Fibroblast of lung (primary cell): Measurements from ENCODE around the gene PAFAH1B2. TPM values are rescaled to one million over a fixed set of nuclear protein-coding genes. Genes with fewer than 3 reads are reported as not detected.

Source experiments
- DNase-seq, 2 donors: peaks; one replicate each; pipeline versions ENCODE4 v3.0.0 to v3.0.0-alpha.2; 2010; ENCODE audit warnings: low read depth in 2 of 2
- H2AFZ ChIP-seq: 2 replicates; pipeline ENCODE4 v1.5.1; 2012; ENCODE audit warnings: low read length, control low read depth, inconsistent platforms
- H3K27ac ChIP-seq: 2 replicates; pipeline ENCODE4 v1.5.1; 2011; ENCODE audit warnings: low read length, control low read depth; ENCODE audit not compliant: insufficient read depth
- H3K27me3 ChIP-seq: 2 replicates; pipeline ENCODE4 v1.5.1; 2011; ENCODE audit warnings: mild to moderate bottlenecking, low read length; ENCODE audit not compliant: control insufficient read depth, insufficient read depth
- H3K36me3 ChIP-seq: 2 replicates; pipeline ENCODE4 v1.5.1; 2011; ENCODE audit warnings: low read length; ENCODE audit not compliant: control insufficient read depth, insufficient read depth
- H3K4me1 ChIP-seq: 2 replicates; pipeline ENCODE4 v1.5.1; 2011; ENCODE audit warnings: low read length; ENCODE audit not compliant: control insufficient read depth, insufficient read depth; ENCODE audit errors: extremely low read depth
- H3K4me2 ChIP-seq: 2 replicates; pipeline ENCODE4 v1.5.1; 2011; ENCODE audit warnings: low read length, control low read depth; ENCODE audit not compliant: insufficient read depth; ENCODE audit errors: extremely low read depth
- H3K4me3 ChIP-seq, 4 experiments: fragments of 200-600 bp in 1 of 4; sonication (generic) in 1 of 4; replicated peaks in 1 of 4; 2 replicates each; pipeline ENCODE4 v1.5.1; 2011 to 2016; ENCODE audit warnings: low read length in 4 of 4, low read depth in 3 of 4, mild to moderate bottlenecking in 3 of 4, control low read depth in 2 of 4, inconsistent platforms in 1 of 4, mixed read lengths in 1 of 4; ENCODE audit not compliant: insufficient read depth in 1 of 4; ENCODE audit errors: control extremely low read depth in 1 of 4
- H3K79me2 ChIP-seq: 2 replicates; pipeline ENCODE4 v1.5.1; 2012; ENCODE audit warnings: mild to moderate bottlenecking, low read length, inconsistent platforms; ENCODE audit not compliant: control insufficient read depth, insufficient read depth
- H3K9ac ChIP-seq: 2 replicates; pipeline ENCODE4 v1.5.1; 2011; ENCODE audit warnings: mild to moderate bottlenecking, low read length, control low read depth; ENCODE audit not compliant: insufficient read depth
- H3K9me3 ChIP-seq: 2 replicates; pipeline ENCODE4 v1.5.1; 2012; ENCODE audit warnings: low read depth, low read length; ENCODE audit not compliant: control insufficient read depth, insufficient read depth
- H4K20me1 ChIP-seq: 2 replicates; pipeline ENCODE4 v1.5.1; 2011; ENCODE audit warnings: low read length; ENCODE audit not compliant: control insufficient read depth, insufficient read depth; ENCODE audit errors: extremely low read depth
- EZH2 ChIP-seq: IDR thresholded peaks from 2 replicates; pipeline ENCODE4 v1.5.1; 2012; ENCODE audit warnings: low read length, control low read depth, mild to moderate bottlenecking; ENCODE audit errors: missing control alignments
- polyA minus RNA-seq: library from RNA; depleted of rRNA, polyadenylated mRNA; stranded (reverse); fragments of >200 nt; gene quantifications from 2 replicates; pipeline ENCODE4 v1.2.3, GENCODE V29; 2011; ENCODE audit warnings: low replicate concordance
- polyA plus RNA-seq, 2 donors: library from polyadenylated mRNA; depleted of rRNA in 1 of 2; stranded (reverse) in 1 of 2; unstranded in 1 of 2; fragments of >200 nt; gene quantifications; 2 replicates each; pipeline ENCODE4 v1.2.1, GENCODE V29; 2011 to 2012; ENCODE audit warnings: missing spikeins in 1 of 2
- total RNA-seq: library from RNA; depleted of rRNA; stranded (reverse); fragments of >200 nt; gene quantifications from 2 replicates; pipeline ENCODE4 v1.2.1, GENCODE V29; 2014
- TF ChIP-seq, protein P1 (sequence below), 2 donors: IDR thresholded peaks in 1 of 2; conservative IDR thresholded peaks in 1 of 2; 1 replicate in 1 of 2; 2 replicates in 1 of 2; pipeline ENCODE4 v1.5.1; 2011 to 2012; ENCODE audit warnings: low read length in 2 of 2, control low read depth in 1 of 2, inconsistent platforms in 1 of 2, low read depth in 1 of 2, mild to moderate bottlenecking in 1 of 2

The PAFAH1B2 gene
- total RNA-seq, result 110 and 112 TPM in 2 replicates
- polyA plus RNA-seq, result 56.2 and 70.8 TPM in 2 replicates
- polyA plus RNA-seq (2012), result 48.6 and 52.1 TPM in 2 replicates
- polyA minus RNA-seq, result 118 and 133 TPM in 2 replicates

GRCh38 chr11:117143871-117144476 lies at the start of gene PAFAH1B2:
TSS of gene PAFAH1B2 (plus strand) at chr11:117144287. CDS start at chr11:117152448, 8,161 bp downstream.
- peak within 1 kb of the TSS; percentile 86 for H3K9ac ChIP-seq
- H3K4me3 ChIP-seq, result peak within 1 kb of the TSS; percentile 83 to 99 (median 96)
- peaks cover 47% of the 10 kb centered on the region for H3K79me2 ChIP-seq
- peak within 1 kb of the TSS; percentile 100 for H2AFZ ChIP-seq
- H4K20me1 ChIP-seq, result peaks cover 2% of the 10 kb centered on the region
- no peaks in the 10 kb centered on the region for H3K27me3 ChIP-seq
- H3K27ac ChIP-seq, result peak within 1 kb of the TSS; percentile 98
- H3K4me2 ChIP-seq, result peak within 1 kb of the TSS; percentile 99
- H3K9me3 ChIP-seq, result no peaks in the 10 kb centered on the region
- peaks cover 3% of the 10 kb centered on the region for H3K36me3 ChIP-seq
- H3K4me1 ChIP-seq, result peaks cover 7% of the 10 kb centered on the region
- peak; percentile 88 to 90 for DNase-seq
- no peak for TF ChIP-seq EZH2
- TF ChIP-seq, protein P1, sequence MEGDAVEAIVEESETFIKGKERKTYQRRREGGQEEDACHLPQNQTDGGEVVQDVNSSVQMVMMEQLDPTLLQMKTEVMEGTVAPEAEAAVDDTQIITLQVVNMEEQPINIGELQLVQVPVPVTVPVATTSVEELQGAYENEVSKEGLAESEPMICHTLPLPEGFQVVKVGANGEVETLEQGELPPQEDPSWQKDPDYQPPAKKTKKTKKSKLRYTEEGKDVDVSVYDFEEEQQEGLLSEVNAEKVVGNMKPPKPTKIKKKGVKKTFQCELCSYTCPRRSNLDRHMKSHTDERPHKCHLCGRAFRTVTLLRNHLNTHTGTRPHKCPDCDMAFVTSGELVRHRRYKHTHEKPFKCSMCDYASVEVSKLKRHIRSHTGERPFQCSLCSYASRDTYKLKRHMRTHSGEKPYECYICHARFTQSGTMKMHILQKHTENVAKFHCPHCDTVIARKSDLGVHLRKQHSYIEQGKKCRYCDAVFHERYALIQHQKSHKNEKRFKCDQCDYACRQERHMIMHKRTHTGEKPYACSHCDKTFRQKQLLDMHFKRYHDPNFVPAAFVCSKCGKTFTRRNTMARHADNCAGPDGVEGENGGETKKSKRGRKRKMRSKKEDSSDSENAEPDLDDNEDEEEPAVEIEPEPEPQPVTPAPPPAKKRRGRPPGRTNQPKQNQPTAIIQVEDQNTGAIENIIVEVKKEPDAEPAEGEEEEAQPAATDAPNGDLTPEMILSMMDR (conservative IDR thresholded peaks at IDR 0.05 in 1 of 2, IDR thresholded peaks at IDR 0.05 in 1 of 2; ENCODE audit: low read depth in 1 of 2, low read length in 2 of 2), result no peak

DNA sequence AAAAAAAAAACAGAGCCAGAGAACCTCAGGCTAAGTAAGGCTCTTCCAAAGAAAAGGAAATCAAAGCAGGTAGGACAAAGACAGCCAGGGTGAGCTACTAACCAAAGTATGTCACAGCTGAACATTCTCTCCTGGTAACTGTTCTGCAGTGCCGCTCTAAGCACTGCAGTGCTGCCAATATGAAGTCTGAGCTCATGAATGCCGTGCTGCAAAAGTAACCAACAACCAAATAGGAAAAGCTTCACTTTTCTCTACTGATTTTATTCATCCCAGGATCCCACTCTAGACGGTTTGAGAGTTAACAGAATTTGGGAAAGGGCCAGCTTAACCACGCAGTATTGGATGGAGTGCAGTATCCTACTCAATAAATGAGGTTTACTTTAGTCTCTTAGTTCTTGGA lies 49.3 kb upstream of the PAFAH1B2 start:
- Histone ChIP-seq H3K4me2 (no peak overlapping the region), H3K4me3 (peak overlapping the region in 1 of 4 experiments; percentile 14), H3K36me3 (no peaks in the 10 kb centered on the region), H3K79me2 (peaks cover 65% of the 10 kb centered on the region), H3K4me1 (peaks cover 15% of the 10 kb centered on the region), H4K20me1 (no peaks in the 10 kb centered on the region), H3K27me3 (no peaks in the 10 kb centered on the region), H3K9me3 (no peaks in the 10 kb centered on the region), H3K27ac (no peak overlapping the region), H3K9ac (no peak overlapping the region), H2AFZ (no peak overlapping the region)
- no peak for TF ChIP-seq EZH2
- TF ChIP-seq, protein P1 (conservative IDR thresholded peaks at IDR 0.05 in 1 of 2, IDR thresholded peaks at IDR 0.05 in 1 of 2; ENCODE audit: low read depth in 1 of 2, low read length in 2 of 2), result no peak
- DNase-seq, result peak; percentile 34 to 81

GRCh38 chr11:117095284-117096161 lies 48.6 kb upstream of the PAFAH1B2 start:
- no peaks in the 10 kb centered on the region for H4K20me1 ChIP-seq
- H3K79me2 ChIP-seq, result peaks cover 61% of the 10 kb centered on the region
- peak; percentile 30 to 66 for DNase-seq
- H3K27ac ChIP-seq, result peak overlapping the region; percentile 89
- peak overlapping the region; percentile 95 for H3K4me2 ChIP-seq
- no peaks in the 10 kb centered on the region for H3K9me3 ChIP-seq
- H3K4me1 ChIP-seq, result peaks cover 15% of the 10 kb centered on the region
- no peak overlapping the region for H2AFZ ChIP-seq
- no peak for TF ChIP-seq EZH2
- TF ChIP-seq, protein P1 (conservative IDR thresholded peaks at IDR 0.05 in 1 of 2, IDR thresholded peaks at IDR 0.05 in 1 of 2; ENCODE audit: low read depth in 1 of 2, low read length in 2 of 2), result no peak
- no peaks in the 10 kb centered on the region for H3K36me3 ChIP-seq
- no peaks in the 10 kb centered on the region for H3K27me3 ChIP-seq
- peak overlapping the region; percentile 14 to 92 (median 84) for H3K4me3 ChIP-seq
- no peak overlapping the region for H3K9ac ChIP-seq
